Lung (tissue), 12 donors: ENCODE data around the gene DHX8. TPM values are rescaled to one million over a fixed set of nuclear protein-coding genes. Genes with fewer than 3 reads are reported as not detected.

ENCODE experiments used
- ATAC-seq: fragments of 200-7000 bp; cut with Tn5 transposase; one replicate; pipeline ENCODE4 v1.9.1; 2020; ENCODE audit warnings: moderate number of reproducible peaks; ENCODE audit not compliant: insufficient read depth, low FRiP score
- DNase-seq, 3 donors: peaks; one replicate each; pipeline ENCODE4 v3.0.0-alpha.2; 2013 to 2017
- H3K27ac ChIP-seq, 2 donors: one replicate each; pipeline ENCODE4 v1.5.1; 2013; ENCODE audit warnings: mild to moderate bottlenecking in 2 of 2, moderate library complexity in 2 of 2, control low read depth in 1 of 2, inconsistent platforms in 1 of 2, low read depth in 1 of 2, low read length in 1 of 2
- H3K27me3 ChIP-seq, 3 donors: one replicate each; pipeline ENCODE4 v1.5.1; 2013; ENCODE audit warnings: low read length in 2 of 3; ENCODE audit not compliant: control insufficient read depth in 3 of 3, insufficient read depth in 3 of 3
- H3K36me3 ChIP-seq, 4 donors: one replicate each; pipeline ENCODE4 v1.5.1; 2013; ENCODE audit warnings: low read length in 4 of 4, mild to moderate bottlenecking in 1 of 4, moderate library complexity in 1 of 4; ENCODE audit not compliant: control insufficient read depth in 4 of 4, insufficient read depth in 4 of 4
- H3K4me1 ChIP-seq, 5 donors: one replicate each; pipeline ENCODE4 v1.5.1; 2013; ENCODE audit warnings: low read length in 5 of 5, mild to moderate bottlenecking in 2 of 5, moderate library complexity in 1 of 5; ENCODE audit not compliant: control insufficient read depth in 5 of 5, insufficient read depth in 5 of 5
- H3K4me3 ChIP-seq: one replicate; pipeline ENCODE4 v1.5.1; 2013; ENCODE audit warnings: mild to moderate bottlenecking, control low read depth, moderate library complexity
- H3K9ac ChIP-seq, 2 donors: one replicate each; pipeline ENCODE4 v1.5.1; 2013; ENCODE audit warnings: low read length in 2 of 2, control low read depth in 1 of 2; ENCODE audit not compliant: insufficient read depth in 1 of 2
- H3K9me3 ChIP-seq, 4 donors: one replicate each; pipeline ENCODE4 v1.5.1; 2013; ENCODE audit warnings: low read length in 3 of 4, mild to moderate bottlenecking in 1 of 4, moderate library complexity in 1 of 4; ENCODE audit not compliant: control insufficient read depth in 4 of 4, insufficient read depth in 3 of 4
- WGBS, 2 donors: extraction: QIAGEN DNeasy Blood & Tissue Kit; methylation state at CpG; one replicate each; pipeline ENCODE4 v1.1.7; 2013; 5-methylcytosine and 5-hydroxymethylcytosine counted together
- polyA plus RNA-seq, 2 donors: library from polyadenylated mRNA; stranded (reverse); fragments of 200-250 nt; gene quantifications; one replicate each; pipeline ENCODE4 v1.2.1, GENCODE V29; 2013
- total RNA-seq, 2 donors: library from RNA; depleted of rRNA in 1 of 2; stranded (reverse); fragments of >200 nt in 1 of 2; gene quantifications; one replicate each; pipeline ENCODE4 v1.2.1, GENCODE V29; 2014 to 2021
- TF ChIP-seq, protein P1 (sequence below): IDR thresholded peaks from 2 replicates; pipeline ENCODE4 v1.5.1; 2012; ENCODE audit warnings: mild to moderate bottlenecking; ENCODE audit errors: control extremely low read depth, extremely low read depth
- donor health status: control.
- donor health status: control.
- donor health status: Bipolar disorder and iron deficiency.
- donor health status: healthy.
- donor health status: DM: yes; HTN: yes; CAD: no.

Gene DHX8
- total and polyA plus RNA-seq, 4 donors, result 24.7 to 45.1 (median 38.2) TPM

DNA sequence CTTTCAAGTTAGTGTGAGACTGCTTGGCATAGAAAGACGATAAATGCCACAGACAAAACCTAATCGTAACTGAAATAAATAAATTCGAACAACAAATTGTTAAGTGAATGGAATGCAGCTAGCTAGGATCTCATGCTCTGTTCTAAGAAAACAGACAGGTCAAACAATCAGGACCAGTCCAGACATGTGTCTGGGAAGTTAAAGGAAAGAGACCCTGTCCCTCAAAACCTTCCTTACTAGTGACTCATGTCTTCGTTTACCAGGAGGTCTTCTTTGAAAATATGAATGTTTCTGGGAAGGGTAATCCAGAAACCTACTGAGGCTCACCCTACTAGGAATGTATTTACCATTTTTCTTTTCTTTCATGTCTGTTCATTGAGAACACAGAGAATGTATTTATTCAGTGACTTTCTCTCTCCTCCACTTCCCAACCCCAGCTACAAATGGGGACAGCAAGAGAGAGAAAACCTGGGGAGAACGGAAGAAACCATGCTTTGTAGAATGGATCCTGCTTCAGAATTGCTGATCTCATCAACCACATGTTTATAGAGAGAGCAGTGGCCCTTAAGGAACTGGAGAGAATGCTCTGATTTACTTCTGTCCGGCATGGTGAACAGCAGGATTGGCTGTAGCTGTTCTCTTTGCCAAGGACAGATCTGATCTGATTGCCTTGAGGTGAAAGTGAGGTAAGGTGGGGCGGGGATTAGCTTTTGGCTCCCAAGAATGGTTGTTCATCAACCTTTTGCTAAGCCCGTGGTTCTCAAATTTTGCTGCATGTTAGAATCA lies 39.4 kb upstream of the DHX8 start:
- Histone ChIP-seq H3K27ac (no peak overlapping the region), H3K9me3 (no peaks in the 10 kb centered on the region), H3K27me3 (no peaks in the 10 kb centered on the region), H3K36me3 (no peaks in the 10 kb centered on the region), H3K9ac (no peak overlapping the region), H3K4me1 (peaks cover 0 to 1% (median 0%) of the 10 kb centered on the region in 5 donors), H3K4me3 (no peak overlapping the region)
- ATAC-seq (no peak), DNase-seq (no peak)
- TF ChIP-seq, protein P1, sequence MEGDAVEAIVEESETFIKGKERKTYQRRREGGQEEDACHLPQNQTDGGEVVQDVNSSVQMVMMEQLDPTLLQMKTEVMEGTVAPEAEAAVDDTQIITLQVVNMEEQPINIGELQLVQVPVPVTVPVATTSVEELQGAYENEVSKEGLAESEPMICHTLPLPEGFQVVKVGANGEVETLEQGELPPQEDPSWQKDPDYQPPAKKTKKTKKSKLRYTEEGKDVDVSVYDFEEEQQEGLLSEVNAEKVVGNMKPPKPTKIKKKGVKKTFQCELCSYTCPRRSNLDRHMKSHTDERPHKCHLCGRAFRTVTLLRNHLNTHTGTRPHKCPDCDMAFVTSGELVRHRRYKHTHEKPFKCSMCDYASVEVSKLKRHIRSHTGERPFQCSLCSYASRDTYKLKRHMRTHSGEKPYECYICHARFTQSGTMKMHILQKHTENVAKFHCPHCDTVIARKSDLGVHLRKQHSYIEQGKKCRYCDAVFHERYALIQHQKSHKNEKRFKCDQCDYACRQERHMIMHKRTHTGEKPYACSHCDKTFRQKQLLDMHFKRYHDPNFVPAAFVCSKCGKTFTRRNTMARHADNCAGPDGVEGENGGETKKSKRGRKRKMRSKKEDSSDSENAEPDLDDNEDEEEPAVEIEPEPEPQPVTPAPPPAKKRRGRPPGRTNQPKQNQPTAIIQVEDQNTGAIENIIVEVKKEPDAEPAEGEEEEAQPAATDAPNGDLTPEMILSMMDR, result no peak
- WGBS, 2 donors, result 77 to 80% methylated on average over 8 of the region's 8 CpGs

DNA sequence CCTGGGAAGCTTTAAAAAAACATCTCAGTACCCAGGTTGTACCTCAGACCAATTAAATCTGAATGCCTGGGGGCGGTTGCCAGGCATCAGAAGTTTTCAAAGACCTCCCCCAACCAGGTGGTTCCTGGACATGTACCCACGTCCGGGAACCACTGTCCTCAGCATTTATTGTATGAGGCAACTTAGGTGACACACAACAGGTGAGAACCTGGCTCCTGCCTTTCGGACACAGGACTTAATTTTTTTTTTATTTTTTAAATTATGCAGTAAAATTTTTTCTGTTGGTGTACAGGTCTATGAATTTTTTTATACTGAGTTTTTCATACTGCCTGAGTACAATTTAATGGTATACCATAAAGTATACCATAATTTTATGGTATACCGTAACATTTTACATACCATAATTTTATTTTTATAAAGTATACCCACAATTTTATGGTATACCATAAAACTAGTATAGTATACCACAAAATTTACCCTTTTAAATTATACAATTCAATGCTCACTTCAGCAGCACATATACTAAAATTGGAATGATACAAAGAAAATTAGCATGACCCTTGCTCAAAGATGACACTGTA lies 38.7 kb upstream of the DHX8 start:
- Histone ChIP-seq H3K9me3 (no peaks in the 10 kb centered on the region), H3K27ac (no peak overlapping the region), H3K9ac (no peak overlapping the region), H3K36me3 (no peaks in the 10 kb centered on the region), H3K4me1 (peaks cover 0 to 6% (median 0%) of the 10 kb centered on the region in 5 donors), H3K27me3 (no peaks in the 10 kb centered on the region), H3K4me3 (no peak overlapping the region)
- no peak for ATAC-seq
- 74 to 77% methylated on average over 5 of the region's 5 CpGs for WGBS, 2 donors
- no peak for DNase-seq
- TF ChIP-seq, protein P1, result no peak

DNA sequence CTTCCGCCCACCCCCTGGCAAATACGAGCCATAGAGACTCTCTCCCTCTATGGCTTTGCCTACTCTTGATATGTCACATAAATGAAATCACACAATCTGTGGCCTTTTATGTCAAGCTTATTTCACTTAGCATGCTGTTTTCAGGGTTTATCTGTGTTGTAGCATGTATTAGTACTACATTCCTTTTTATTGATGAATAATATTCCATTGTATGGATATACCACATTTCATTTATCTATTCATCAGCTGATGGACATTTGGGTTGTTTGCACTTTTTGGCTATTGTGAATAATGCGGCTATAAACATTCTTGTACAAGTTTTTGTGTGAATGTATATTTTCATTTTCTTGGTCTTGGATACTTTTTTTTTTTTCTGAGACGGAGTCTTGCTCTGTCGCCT lies 37.0 kb upstream of the DHX8 start:
- WGBS, 2 donors, result 98% methylated on average over 5 of the region's 5 CpGs
- Histone ChIP-seq H3K27me3 (no peaks in the 10 kb centered on the region), H3K36me3 (no peaks in the 10 kb centered on the region), H3K9ac (no peak overlapping the region), H3K4me3 (no peak overlapping the region), H3K9me3 (no peaks in the 10 kb centered on the region), H3K27ac (no peak overlapping the region), H3K4me1 (peaks cover 0 to 6% (median 0%) of the 10 kb centered on the region in 5 donors)
- ATAC-seq (no peak), DNase-seq (no peak)
- TF ChIP-seq, protein P1, result no peak
